ENCODE measurements around the gene LATS1. TPM values are rescaled to one million over a fixed set of nuclear protein-coding genes. Genes with fewer than 3 reads are reported as not detected.
"Not testable (repeated sequence)": the region's sequence is repeated elsewhere in the genome, so short reads cannot be mapped to it uniquely, and the experiment has no call there.

LATS1 gene
- total RNA-seq, 2 donors from 2014 or later, result 14.6 to 15.4 TPM

- DNase-seq (no peak), ATAC-seq (peak; percentile 47 to 79)
- intact Hi-C loops (cut with DNase I), result no loop called here
Measured at GRCh38 chr6:149683256-149683859, 34.5 kb downstream of the LATS1 start.

- DNase-seq; intact Hi-C loops (cut with DNase I); ATAC-seq: not testable (repeated sequence)
Measured at GRCh38 chr6:149681845-149682244, 36.1 kb downstream of the LATS1 start.

- ATAC-seq (no peak), DNase-seq (no peak)
- intact Hi-C loops (cut with DNase I), result no loop called here
Measured at GRCh38 chr6:149681209-149681608, 36.7 kb downstream of the LATS1 start.

GRCh38 chr6:149680503-149680902 is 37.4 kb downstream of the LATS1 start:
- no peak for ATAC-seq
- intact Hi-C loops (cut with DNase I), result no loop called here
- DNase-seq, result no peak

GRCh38 chr6:149672265-149672664 is 45.6 kb downstream of the LATS1 start:
- ATAC-seq; intact Hi-C loops (cut with DNase I); DNase-seq: not testable (repeated sequence)

GRCh38 chr6:149660028-149660427 is 57.9 kb downstream of the LATS1 start:
- intact Hi-C loops (cut with DNase I), result no loop called here

GRCh38 chr6:149657441-149657840 is 60.5 kb downstream of the LATS1 start:
- DNase-seq, result no peak
- no peak for ATAC-seq
- intact Hi-C loops (cut with DNase I), result no loop called here

More at GRCh38 chr6:149660028-149660427, 57.9 kb downstream of the LATS1 start:
- ATAC-seq, result no peak
- no peak for DNase-seq

GRCh38 chr6:149651056-149651455 is 66.8 kb downstream of the LATS1 start:
- ATAC-seq, result no peak
- no peak for DNase-seq
- intact Hi-C loops (cut with DNase I), result no loop called here

GRCh38 chr6:149648148-149649145 is 69.5 kb downstream of the LATS1 start, which contains the start of gene KATNA1:
Gene KATNA1, minus strand, starts transcription at chr6:149648714. Its CDS starts 10,167 bp downstream, at chr6:149638547.
- intact Hi-C loops (cut with DNase I), result no loop called here
- DNase-seq (peak; percentile 89), ATAC-seq (peak; percentile 98 to 99)

GRCh38 chr6:149646599-149646998 is 71.3 kb downstream of the LATS1 start:
- DNase-seq (no peak), ATAC-seq (no peak)
- intact Hi-C loops (cut with DNase I), result no loop called here

- intact Hi-C loops (cut with DNase I), result no loop called here
- no peak for ATAC-seq
Measured at GRCh38 chr6:149642829-149643580, 74.9 kb downstream of the LATS1 start.

GRCh38 chr6:149636124-149636523 is 81.8 kb downstream of the LATS1 start:
- intact Hi-C loops (cut with DNase I), result no loop called here
- DNase-seq (no peak), ATAC-seq (no peak)

More at GRCh38 chr6:149642829-149643580, 74.9 kb downstream of the LATS1 start:
- no peak for DNase-seq

- no peak for ATAC-seq
- intact Hi-C loops (cut with DNase I), result no loop called here
- no peak for DNase-seq
Measured at GRCh38 chr6:149634315-149634714, 83.6 kb downstream of the LATS1 start.

GRCh38 chr6:149628875-149629510 is 88.9 kb downstream of the LATS1 start:
- DNase-seq, result no peak
- no peak for ATAC-seq
- intact Hi-C loops (cut with DNase I), result no loop called here

GRCh38 chr6:149627672-149628071 is 90.2 kb downstream of the LATS1 start:
- ATAC-seq, result no peak
- intact Hi-C loops (cut with DNase I), result no loop called here
- no peak for DNase-seq

GRCh38 chr6:149615805-149616204 is 102.1 kb downstream of the LATS1 start:
- no peak for DNase-seq
- no peak for ATAC-seq
- intact Hi-C loops (cut with DNase I), result no loop called here

GRCh38 chr6:149614337-149614736 is 103.6 kb downstream of the LATS1 start:
- intact Hi-C loops (cut with DNase I), result no loop called here
- DNase-seq, result no peak
- no peak for ATAC-seq

GRCh38 chr6:149608381-149608982 is 109.4 kb downstream of the LATS1 start:
- no peak for DNase-seq
- intact Hi-C loops (cut with DNase I), result no loop called here
- ATAC-seq, result no peak

Measured in left cardiac atrium (tissue), 4 donors.